ENCODE data around the gene TUBA8.
"Not testable (repeated sequence)": the region's sequence is repeated elsewhere in the genome, so short reads cannot be mapped to it uniquely, and the experiment has no call there.

TUBA8 gene

DNA sequence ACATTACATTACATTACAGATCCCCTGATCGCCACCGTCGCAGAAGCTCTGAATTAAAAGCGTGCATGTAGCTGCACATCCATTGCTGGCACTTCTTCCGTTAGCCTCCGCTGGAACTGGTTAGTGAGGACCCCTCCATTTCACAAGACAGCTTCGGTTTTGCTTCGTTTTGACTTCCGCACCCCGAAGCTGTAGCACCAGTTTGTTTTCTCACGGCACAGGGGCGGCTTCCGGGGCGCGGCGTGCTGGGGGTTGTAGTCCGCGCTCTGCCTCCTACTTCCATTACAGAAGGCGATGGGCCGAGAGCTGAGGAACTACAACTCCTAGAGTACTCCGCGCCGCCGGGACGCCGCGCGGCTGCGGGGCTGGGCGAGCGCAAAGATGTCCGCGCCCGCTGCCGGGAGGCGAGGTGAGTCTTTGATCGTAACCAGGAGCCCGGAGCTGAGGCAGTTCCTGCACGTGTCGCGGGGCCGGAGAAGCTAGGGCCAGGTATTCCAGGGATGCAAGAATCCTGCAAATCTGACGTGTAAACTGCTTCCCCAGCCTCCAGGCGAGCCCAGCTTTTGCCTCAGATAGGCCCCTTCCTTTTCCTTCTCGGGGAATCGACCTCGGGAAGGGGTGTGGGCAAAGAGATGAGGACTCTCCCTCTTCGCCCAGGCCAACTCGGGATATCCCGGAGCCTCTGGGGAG is 32.8 kb upstream of the TUBA8 start, which contains the start of gene PEX26:
PEX26 (plus strand) TSS at position 352 of the 690 bp plus-strand sequence. CDS start 387 bp downstream, outside the sequence.
- DNase-seq (ENCODE audit: low read depth): peak; percentile 91

GRCh38 chr22:18078329-18079041 is 32.1 kb upstream of the TUBA8 start:
- no peak for DNase-seq (ENCODE audit: low read depth)

DNA sequence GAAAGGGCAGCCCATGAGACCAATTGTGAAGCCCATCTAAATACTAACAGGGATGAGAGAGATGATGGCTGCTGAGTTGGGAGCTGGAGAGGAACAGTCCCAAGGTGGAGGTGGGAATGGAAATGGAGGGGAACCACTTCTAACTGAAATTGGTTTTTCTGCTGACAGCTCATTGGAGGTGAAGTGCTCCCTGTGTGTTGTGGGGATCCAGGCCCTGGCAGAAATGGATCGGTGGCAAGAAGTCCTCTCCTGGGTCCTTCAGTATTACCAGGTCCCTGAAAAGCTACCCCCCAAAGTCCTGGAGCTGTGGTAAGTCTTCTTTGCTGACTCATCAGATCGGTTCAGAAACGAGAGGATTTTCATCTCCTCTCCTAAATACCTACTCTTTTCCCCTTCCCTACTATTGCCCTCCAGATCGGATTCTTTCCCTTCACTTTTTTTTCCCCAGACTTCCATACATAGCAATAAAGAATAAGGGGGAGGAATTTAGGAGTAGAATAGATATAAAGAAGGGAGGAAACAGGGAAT is 30.8 kb upstream of the TUBA8 start:
- DNase-seq (ENCODE audit: low read depth): no peak

DNA sequence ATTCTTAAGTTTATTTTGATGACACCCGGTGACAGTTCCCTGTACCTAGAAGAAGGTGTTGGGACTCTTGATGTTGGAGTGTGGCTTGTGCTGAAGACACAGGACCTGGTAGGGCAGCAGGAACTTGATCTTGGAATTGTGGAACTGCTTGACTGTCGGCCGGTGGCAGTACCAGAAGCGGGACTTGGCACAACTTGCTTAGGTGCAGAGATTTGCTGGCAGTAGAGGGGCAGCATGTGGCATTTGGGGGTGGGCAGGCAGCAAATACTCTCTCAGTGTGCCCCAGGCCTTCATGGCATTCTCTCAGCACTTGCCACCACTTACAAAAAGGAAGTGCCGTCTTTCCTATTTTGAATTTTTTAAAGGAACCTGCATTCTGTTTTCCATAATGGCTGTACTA is 29.2 kb upstream of the TUBA8 start:
- DNase-seq (ENCODE audit: low read depth): no peak

DNA sequence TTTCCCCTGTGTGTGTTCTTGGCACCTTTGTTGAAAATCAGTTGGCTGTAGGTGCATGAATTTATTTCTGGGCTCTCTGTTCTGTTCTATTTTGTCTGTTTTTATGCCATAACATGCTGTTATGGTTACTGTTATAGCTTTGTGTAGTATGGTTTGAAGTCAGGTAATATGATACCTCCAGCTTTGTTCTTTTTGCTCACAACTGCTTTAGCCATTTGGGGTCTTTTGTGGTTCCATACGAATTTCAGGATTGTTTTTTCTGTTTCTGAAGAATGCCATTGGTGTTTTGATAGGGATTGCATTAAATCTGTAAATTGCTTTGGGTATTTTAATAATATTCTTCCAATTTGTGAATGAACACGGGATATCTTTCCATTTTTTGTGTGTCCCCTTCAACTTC is 28.1 kb upstream of the TUBA8 start:
- no peak for DNase-seq (ENCODE audit: low read depth)

GRCh38 chr22:18083406-18083805 is 27.2 kb upstream of the TUBA8 start:
- DNase-seq (ENCODE audit: low read depth): no peak

GRCh38 chr22:18085188-18085587 is 25.4 kb upstream of the TUBA8 start:
- DNase-seq (ENCODE audit: low read depth): no peak

DNA sequence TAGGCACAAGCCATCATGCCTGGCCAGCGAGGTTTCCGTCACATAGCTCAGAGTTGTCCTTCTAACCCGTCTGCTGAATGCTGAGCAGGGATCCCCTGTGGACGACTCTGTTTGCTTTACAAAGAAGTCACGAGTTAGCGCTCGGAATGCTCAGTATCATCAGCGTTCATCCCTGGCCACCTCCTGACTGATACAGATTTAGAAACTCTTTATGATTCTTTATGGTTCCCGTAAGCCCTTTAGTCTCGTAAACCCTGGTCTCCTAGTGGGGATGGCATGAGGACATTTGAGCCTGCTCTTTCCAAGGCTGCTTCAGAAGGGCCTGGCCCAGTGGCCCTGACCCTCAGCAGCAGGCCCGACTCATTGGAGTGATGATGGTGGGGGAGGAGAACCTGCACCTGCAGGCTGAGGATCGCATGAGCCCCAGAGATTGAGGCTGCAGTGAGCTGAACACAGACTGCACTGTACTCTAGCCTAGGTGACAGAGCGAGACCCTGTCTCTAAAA is 23.2 kb upstream of the TUBA8 start:
- no peak for DNase-seq (ENCODE audit: low read depth)

- DNase-seq (ENCODE audit: low read depth): no peak
These were observed 21.6 kb upstream of the TUBA8 start for GRCh38 chr22:18088825-18089568.

DNA sequence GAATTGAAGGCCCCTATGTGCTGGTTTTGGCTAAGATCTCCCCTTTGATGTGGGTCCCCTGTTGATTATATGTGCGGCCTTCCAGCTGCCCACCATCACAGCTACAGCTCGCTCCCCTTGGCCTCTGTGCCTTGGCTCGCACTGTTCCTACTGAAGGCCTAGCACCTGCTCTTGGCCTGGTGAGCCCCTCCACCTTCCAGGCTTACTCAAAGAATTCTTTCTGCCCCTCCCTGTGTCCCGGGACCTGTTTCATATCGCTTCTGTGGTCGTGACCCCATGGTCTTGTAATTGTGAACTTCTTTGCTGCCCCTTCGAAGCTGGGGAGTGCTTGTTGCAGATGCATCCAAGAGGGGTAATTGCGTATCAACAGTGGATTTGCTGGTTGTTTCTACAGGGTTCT is 20.3 kb upstream of the TUBA8 start:
- DNase-seq (ENCODE audit: low read depth): no peak

DNA sequence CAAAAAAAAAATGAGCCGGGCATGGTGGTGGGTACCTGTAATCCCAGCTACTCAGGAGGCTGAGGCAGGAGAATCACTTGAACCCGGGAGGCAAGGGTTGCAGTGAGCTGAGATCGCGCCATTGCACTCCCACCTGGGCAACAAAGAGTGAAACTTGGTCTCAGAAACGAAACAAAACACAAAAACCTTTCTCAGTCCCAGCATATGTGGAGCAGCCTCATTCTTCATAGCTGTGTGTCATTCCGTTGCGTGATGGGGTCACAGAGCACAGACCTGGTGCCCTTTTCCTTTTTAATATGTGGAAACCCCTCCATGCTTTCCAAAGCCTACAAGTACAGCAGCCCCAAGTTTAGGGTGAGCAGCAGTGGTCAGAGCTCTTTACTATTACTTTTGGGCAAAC is 19.1 kb upstream of the TUBA8 start:
- DNase-seq (ENCODE audit: low read depth): no peak

GRCh38 chr22:18091916-18092526 is 18.6 kb upstream of the TUBA8 start:
- no peak for DNase-seq (ENCODE audit: low read depth)

DNA sequence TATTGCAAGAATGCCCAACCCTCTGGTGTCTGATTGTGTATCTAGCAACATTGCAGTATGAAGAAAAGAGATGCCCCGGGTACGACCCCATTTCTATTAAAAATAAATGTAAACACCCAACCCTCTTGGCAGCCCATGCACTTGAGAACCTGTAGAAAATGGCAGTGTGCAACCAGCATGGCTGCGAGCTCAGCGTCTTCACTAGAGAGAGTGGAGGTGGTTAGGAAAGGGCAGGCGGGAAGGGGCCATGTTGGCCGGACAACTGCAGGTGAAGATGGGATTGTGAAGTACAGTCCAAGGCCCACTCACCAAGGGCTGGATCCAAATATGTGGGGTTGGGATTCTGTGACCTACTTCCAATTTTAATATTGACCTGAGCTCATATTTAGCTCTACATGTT is 16.9 kb upstream of the TUBA8 start:
- DNase-seq (ENCODE audit: low read depth): no peak

DNA sequence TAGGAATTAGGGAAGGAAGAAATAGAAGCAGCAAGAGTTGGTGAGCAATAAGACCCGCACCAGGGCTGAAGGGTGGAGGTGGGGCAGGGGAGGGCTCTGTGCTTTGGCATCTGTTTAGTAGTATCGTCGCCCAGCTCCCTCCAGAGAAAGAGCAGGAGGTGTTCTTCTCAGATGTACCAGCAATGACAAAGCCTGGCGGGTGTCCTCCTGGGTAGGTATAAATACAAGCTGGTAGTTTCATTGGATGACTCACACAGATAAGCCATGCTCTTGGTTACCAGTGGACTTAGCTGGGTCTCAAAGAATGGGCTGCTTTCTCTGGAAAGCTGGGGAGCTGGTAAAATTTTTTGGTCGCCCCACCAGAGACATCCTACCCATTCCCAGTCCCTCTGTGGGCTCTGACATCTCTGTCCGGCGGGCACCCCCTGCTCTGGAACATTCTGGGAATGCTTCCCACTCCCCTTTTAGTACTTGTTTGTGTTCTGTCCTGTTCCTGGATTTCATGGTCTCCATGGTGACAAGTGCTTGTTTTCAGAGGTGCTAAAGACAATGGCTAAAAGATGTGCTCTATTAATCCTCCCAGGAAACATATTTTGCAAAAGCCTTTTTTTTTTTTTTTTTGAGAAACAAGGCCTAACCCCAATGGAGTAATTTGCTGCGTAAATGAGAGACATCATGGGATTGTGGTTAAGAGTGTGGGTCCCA is 15.4 kb upstream of the TUBA8 start:
- no peak for DNase-seq (ENCODE audit: low read depth)

- DNase-seq (ENCODE audit: low read depth): no peak
These were observed 13.8 kb upstream of the TUBA8 start for GRCh38 chr22:18096823-18097222.

- DNase-seq (ENCODE audit: low read depth): no peak
These were observed 9.8 kb upstream of the TUBA8 start for GRCh38 chr22:18100781-18101180.

- no peak for DNase-seq (ENCODE audit: low read depth)
These were observed 9.1 kb upstream of the TUBA8 start for GRCh38 chr22:18101536-18101935.

DNA sequence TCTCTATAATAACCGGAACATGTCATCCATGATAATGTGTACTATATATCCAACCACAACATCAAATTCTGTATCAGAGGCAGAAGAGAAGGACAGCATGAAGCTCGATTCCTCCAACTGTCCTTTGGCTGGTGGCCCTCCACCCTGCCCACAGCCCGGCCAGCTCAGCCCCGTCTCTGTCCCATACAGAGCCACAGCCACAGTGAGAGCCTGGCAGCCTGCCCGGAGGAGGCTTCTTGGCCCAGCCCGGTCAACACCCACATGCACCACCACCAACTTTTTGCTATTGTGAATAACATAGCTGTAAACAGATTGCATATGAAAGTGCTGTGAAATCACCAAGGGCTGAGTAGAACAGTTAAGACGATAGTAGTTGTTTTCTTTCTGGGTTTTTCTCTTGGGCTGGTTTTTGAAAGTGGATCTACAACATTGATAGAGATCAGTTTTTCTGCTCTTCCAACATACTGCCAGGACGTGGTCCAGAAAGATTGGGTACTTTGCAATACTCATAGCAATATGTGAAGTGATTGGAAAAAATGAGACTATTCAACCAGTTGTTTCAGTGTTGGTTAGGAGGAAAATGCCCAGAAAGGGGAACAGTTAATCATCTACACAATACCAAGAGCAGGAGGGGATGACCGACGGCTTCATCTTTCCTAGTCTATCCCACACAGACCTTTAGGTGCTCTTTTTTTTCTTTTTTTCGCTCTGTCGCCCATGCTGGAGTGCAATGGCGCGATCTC is 6.9 kb upstream of the TUBA8 start:
- no peak for DNase-seq (ENCODE audit: low read depth)

DNA sequence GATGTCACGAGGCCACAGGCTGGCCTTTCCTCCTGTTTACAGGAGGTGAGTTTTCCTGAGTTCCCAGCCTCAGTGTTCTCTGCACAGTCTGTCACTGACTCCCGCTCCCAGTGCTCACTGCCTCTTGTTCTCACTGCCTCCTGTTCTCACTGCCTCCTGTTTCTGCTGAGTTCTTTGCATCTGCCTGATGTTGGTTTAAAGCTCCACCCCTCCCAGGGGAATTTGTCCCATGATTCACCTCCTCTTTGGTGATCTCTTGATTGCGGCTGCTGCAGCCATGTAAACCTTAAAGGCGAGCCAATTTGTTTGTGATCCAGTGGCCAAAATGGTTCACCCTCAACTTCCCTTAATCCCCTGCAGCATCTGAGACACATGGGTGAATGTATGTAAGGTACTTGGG is 6.0 kb upstream of the TUBA8 start:
- no peak for DNase-seq (ENCODE audit: low read depth)

DNA sequence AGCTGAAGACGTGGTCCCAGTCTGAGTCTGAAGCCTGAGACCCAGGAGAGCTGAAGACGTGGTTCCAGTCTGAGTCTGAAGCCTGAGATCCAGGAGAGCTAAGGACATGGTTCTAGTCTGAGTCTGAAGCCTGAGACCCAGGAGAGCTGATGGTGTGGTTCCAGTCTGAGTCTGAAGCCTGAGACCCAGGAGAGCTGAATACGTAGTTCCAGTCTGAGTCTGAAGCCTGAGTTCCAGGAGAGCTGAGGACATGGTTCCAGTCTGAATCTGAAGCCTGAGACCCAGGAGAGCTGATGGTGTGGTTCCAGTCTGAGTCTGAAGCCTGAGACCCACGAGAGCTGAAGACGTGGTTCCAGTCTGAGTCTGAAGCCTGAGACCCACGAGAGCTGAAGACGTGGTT is 4.6 kb upstream of the TUBA8 start:
- not testable (repeated sequence) for DNase-seq (ENCODE audit: low read depth)
